GM12873 (cell line): ENCODE measurements around the gene PBRM1.

Experiments
- TF ChIP-seq, protein P1 (sequence below): IDR thresholded peaks from 2 replicates; pipeline ENCODE4 v1.5.1; 2012; ENCODE audit warnings: low read depth, mild to moderate bottlenecking, moderate library complexity, low read length, control low read depth; ENCODE audit not compliant: insufficient read depth; ENCODE audit errors: missing control alignments

The PBRM1 gene

DNA sequence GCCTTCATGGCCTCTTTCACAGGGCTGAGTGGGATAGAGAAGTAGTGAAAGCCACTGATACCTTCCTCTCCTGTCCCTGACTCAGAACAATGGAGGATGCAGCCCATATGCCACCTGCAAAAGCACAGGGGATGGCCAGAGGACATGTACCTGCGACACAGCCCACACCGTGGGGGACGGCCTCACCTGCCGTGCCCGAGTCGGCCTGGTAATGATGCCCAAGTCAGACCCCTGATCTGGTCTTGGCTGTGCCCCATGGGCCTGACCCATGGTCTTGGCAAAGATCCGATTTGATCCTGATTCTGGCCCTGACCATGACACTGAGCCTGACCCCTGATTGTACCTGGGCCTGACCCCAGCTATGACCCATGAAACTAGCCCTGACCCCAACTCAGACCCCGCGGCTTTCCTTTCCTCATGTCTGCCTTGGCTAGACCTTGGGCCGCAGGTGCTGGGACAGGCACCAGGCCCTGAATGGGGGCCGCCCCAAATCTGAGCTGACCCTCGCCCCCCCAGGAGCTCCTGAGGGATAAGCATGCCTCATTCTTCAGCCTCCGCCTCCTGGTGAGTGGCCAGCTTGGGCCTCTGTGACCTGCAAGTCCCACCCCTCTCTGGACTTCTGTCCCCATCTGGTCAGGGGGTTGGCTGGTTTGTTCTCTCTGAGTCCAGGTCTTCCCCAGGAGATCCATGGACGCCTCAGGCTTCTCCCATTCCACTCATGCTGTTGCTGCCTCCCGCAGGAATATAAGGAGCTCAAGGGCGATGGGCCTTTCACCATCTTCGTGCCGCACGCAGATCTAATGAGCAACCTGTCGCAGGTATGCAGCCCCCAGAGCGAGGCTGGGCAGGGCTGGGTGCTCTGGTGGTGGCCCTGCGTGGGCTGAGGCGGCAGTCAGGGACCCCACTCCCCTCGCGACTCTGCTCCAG is 167.7 kb downstream of the PBRM1 start:
- TF ChIP-seq, protein P1, sequence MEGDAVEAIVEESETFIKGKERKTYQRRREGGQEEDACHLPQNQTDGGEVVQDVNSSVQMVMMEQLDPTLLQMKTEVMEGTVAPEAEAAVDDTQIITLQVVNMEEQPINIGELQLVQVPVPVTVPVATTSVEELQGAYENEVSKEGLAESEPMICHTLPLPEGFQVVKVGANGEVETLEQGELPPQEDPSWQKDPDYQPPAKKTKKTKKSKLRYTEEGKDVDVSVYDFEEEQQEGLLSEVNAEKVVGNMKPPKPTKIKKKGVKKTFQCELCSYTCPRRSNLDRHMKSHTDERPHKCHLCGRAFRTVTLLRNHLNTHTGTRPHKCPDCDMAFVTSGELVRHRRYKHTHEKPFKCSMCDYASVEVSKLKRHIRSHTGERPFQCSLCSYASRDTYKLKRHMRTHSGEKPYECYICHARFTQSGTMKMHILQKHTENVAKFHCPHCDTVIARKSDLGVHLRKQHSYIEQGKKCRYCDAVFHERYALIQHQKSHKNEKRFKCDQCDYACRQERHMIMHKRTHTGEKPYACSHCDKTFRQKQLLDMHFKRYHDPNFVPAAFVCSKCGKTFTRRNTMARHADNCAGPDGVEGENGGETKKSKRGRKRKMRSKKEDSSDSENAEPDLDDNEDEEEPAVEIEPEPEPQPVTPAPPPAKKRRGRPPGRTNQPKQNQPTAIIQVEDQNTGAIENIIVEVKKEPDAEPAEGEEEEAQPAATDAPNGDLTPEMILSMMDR: no peak

DNA sequence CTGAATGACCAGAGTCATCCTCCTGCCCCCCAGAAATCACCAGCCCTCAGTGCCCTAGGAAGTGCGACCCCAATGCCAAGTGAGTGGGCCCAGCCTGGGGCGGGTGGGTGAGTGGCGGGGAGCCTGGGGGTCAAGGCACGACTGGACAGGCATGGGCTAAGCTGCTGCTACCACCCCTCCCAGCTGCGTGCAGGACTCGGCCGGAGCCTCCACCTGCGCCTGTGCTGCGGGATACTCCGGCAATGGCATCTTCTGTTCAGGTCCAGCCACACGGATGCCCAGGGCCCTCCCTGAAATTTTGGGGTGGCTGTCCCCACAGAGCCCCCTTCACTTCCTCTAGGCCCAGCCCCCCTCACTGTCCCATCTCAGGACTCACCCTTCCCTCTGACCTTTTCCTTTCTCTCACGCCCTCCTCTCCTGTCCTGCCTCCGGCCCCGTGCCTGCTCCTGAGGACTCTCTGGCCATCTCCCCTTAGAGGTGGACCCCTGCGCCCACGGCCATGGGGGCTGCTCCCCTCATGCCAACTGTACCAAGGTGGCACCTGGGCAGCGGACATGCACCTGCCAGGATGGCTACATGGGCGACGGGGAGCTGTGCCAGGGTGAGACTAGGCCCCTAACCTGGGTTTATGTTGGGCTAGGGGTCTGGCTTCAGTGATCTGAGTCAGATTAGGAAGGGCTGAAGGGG is 169.1 kb downstream of the PBRM1 start:
- TF ChIP-seq, protein P1: no peak

DNA sequence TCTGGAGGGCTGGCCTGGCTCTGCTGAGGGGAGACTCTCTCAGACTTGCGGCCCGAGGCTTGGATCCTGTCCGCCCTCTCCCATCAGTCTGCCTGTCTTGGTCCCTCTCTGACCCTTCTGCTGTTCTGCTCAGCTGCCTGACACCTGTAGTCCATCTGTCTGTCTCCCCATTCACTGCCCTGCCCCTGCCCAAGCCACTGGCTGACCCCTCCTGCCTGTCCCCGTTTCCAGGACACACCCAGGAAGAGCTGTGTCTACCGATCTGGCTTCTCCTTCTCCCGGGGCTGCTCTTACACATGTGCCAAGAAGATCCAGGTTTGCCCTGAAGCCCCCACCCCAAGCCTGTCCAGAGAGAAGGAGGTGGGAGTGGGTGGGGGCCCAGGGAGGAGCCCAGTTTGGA is 170.5 kb downstream of the PBRM1 start:
- TF ChIP-seq, protein P1: no peak

DNA sequence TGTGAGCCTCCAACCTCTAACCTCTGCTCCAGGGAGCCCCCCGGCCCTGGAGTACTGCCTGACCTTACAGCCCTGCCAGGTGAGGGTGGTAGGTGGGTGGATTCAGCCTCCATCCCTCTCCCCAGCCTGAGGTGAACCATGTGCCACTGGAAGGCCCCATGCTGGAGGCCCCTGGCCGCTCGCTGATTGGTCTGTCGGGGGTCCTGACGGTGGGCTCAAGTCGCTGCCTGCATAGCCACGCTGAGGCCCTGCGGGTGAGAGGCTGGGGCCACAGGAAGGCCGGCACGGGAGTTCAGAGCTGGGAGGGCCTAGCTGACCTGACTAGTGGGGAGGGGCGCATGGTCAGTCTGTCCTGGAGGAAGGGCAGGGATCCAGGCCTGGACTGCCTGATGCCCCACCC is 171.1 kb downstream of the PBRM1 start:
- TF ChIP-seq, protein P1: no peak

DNA sequence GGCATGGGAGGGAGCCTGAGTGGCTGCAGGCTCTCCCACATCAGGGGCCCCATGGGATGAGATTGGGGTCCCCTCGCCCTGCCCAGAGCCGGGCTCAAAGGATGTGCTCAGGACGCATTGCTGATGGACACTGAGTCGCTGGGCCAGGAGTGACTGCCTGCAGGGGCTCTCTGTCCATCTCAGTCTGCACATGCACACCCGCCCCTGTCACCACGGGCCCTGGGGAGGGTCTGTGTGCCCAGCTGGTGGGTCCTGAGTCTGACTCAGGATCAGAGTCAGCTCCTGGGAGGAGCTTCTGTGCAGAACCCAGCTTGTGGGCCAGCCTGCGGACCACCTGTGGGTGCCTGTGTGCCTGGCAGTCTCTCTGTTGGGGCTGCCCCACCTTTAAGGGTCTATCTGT is 172.4 kb downstream of the PBRM1 start:
- TF ChIP-seq, protein P1: no peak

DNA sequence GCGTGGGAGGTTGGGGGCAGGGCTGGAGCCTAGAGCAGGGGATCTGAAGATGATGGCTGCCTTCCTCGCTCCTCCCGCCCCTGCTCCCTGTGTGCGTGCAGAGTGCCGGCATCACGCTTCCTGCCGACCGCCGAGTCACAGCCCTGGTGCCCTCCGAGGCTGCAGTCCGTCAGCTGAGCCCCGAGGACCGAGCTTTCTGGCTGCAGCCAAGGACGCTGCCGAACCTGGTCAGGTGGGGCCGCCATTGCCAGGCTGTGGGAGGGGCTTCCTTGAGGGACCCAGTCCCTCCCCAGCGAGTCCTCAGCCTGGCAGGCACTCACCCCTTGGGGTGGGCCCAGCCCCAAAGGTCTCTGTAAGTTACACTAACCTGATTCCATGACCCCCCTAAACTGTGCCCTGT is 173.0 kb downstream of the PBRM1 start:
- TF ChIP-seq, protein P1: no peak

DNA sequence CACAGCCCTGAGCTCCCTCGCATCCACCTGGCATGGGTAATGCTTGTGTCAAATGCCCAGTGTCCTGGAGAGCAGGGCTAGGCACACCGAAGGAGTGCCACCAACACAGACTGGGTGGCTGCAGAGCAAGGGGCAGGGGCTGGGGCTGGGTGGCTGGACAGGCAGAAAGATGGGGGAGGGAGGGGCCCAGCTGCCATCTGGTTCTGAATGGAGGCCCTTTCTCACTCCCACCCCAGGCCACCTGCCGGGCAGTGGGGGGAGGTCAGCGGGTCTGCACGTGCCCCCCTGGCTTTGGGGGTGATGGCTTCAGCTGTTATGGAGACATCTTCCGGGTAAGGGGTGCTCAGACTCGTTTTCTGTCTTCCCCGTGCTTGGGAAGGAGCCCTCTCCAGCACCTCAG is 173.6 kb downstream of the PBRM1 start:
- TF ChIP-seq, protein P1: no peak
